ENCODE results near the gene CYRIA. TPM values are rescaled to one million over a fixed set of nuclear protein-coding genes. Genes with fewer than 3 reads are reported as not detected.
A peak's percentile ranks its signal among the peaks of the same experiment; 100 is the strongest.

CYRIA gene
- total RNA-seq, 1 donor from 2014 or later: 4.6 TPM

DNA sequence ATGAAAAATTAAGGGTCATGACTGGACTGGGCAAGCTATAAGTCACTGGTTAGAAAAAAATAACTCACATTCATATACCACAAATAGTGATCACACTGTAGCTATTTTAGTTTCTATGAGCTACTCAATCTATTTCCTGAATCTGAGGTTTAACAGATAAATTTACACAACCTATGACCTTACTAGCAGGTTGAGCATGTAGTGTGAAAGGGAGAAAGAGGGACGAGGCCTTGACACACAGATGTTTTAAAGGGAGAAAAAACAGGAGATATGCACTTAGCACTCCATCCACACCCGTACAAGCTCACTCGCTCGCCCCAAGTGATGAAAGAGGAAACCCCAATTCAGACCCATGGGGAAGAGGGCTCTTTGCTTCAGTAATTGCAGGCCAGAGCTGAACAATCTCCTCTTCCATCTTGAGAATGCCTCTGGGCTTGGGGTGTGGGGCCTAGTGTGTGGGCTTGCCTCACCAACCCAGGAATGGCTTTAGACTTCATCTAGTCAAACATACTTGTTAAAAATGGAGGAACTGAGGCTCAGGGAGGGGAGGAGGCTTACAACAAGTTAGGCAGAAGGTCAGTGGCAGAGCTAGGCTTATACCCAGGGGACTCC, 10.7 kb downstream of the CYRIA start:
- ATAC-seq (no peak), DNase-seq (no peak)
- intact Hi-C loops (cut with micrococcal nuclease): no loop called here

DNA sequence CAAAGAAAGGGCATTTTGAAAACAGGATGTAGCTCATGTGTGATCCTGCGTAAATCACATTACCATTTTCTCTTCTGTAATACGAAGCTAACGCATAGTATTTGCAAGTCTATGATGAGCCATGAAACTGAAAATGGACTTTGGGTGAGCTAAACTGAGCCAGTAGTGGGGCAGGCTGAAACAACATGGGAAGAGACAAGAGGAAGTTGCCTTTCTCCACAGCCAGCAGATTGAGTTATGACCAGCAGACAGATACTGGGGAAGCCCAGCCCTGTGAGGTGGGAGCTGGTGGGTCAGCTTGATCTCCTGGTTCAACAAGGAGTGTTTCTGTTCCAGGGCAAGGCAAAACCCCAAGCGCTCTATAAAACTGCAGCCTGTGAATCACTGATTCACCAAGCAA, 11.8 kb downstream of the CYRIA start:
- intact Hi-C loops (cut with micrococcal nuclease): no loop called here
- DNase-seq (no peak), ATAC-seq (no peak)

DNA sequence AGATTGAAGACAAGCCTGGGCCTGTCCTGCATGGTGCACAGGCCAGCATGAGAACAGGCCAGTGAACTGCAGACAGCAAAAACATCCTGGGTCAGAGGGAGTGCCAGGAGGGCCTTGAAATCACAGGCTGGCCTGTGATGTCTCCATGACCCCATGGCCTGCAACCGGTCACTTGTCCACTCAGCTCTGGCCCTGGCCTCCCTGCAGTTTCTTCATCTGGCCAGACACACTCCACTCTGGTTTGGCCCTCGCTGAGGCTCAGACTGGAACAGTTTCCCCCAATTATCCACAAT, 12.6 kb downstream of the CYRIA start:
- DNase-seq (peak; percentile 55), ATAC-seq (peak; percentile 63)

DNA sequence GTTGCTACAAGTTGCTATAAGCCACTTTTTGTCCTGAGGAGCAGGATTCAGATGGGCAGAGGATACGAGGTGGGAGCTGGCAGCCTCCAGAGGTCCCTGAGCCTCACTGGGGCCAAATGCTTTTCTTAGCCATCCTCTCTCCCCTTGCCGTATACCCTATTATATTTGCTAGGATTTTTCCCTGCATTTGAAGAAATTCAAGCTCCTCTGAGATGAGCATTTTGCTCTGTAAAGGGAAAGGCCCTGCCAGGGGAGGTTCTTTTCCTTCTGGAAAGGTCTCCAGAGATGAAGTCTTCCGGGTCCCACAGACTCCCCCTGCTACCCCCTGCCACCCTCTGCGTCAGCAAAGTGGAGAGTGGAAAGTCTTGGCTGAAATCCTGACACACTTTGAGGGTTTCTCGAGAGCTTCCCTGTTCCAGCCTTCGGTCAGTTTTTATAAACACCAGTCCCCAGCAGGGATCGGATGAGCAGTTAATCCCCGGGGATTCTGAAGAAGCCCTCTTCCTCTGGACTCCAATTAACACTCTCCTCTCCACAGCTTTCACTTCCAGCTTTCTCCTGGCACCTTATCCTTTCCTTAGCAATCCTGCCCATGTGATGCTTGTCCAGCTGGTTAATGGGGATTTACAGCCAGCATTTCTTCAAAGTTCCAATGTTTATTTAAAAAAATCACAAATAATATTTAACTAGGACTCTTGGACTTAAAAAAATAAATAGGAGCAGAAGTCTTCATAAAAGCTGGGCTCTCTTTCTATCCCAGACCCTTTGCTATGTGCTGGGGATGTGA, 13.1 kb downstream of the CYRIA start:
- DNase-seq: no peak
- intact Hi-C loops (cut with micrococcal nuclease): no loop called here
- ATAC-seq: peak; percentile 38

More for the DNA sequence above, 12.6 kb downstream of the CYRIA start:
- intact Hi-C loops (cut with micrococcal nuclease): no loop called here

DNA sequence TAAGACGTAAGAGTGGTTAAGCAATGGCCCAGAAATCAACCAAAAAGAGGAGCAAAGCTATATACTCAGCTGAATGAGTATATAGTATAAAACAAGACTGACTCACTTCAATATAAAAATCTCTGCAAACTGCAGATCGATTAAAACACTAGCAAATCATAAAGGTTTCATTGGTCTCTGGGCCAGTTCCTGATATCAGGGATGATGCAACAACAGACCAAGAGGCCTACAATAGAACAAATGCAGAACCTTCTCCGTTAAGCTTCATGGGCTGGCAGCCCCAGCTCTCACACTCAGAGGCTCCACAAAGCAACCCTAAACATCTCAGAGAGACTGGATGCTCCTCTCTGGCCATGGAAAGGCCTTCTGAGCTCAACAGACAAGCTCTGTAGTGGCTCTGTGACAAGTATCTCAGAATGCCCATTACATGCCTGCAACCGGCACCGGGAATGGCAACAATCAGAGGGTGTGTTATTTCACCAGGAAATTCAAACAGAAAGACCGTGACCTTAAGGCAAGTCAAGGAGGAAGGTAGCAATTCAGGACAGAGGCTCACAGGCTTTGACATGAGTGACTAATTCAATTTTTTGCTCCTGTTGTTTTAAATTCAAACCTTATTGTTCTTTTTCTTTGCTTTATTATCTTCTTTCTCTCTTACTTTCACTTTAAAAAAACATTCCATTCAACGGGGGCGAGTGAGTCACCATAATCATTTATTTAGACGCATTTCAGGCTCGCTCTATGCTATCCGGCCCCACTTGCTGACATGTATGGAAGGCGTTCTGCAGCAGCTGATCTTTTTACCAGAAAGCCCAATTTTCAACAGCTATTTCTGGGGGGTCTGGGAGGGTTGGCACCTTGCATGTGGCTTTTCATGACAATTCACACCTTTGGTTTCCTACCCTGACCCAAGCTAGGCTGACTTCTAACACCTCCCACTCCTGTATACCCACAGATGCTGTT, 15.1 kb downstream of the CYRIA start:
- ATAC-seq (peak; percentile 41), DNase-seq (no peak)
- intact Hi-C loops (cut with micrococcal nuclease): no loop called here

DNA sequence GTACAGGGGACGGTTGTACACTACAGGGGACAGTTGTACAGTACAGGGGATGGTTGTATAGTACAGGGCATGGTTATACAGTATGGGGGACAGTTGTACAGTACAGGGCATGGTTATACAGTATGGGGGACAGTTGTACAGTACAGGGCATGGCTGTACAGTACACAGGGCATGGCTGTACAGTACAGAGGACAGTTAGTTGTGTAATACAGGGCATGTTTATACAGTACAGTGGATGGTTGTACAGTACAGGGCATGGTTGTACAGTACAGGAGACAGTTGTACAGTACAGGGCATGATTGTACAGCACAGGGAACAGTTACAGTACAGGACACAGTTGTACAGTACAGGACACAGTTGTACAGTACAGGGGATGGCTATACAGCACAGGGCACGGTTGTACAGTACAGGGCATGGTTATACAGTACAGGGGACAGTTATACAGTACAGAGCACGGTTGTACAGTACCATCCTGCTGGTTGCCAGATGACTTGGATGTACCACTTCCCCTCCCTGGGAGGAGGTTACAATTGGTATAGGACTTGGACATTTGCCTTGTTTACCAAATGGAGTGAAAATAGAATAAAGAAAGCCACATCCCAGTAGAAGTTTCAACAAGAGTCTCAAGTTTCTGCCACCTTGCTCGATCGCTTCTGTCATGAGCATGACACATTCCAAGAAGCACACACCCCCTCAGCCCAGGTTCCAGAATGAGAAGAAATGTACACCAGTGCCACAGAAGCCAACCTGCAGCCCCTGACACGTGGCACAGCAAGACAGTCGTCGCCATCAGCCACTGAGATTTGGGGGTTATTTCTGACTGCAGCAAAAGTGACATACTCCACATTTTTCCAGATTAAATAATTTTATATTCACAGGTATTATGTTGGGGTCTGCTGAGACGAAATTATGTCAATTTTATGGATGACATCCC, 16.0 kb downstream of the CYRIA start:
- ATAC-seq (no peak), DNase-seq (no peak)
- intact Hi-C loops (cut with micrococcal nuclease): no loop called here

DNA sequence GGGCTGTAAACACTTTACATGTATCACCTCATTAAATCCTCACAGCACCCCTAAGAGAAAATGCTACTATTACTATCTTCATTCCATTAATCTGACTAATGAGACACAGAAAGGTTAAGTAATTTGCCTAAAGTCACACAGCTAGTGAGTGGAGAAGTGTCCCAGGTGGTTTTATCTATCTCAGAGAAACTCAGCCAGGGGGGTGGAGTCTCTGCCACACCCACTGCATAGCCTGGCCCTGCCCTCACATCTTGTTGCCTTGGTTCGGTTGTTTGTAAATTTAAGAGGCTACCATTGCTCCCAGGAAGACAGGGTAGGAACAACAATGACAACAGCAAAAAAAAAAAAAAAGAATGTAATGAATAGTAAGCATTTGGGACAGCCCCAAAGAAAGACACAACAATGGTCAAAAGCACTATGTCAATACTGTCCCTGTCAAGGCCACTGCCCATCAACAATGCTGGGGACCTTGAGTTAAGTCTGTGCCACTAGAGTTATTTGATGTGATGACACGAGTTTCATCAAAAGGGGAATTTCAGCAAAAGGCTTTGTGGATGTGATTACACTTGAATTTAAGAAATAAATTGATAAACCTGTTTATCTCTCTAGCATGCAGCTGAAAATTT, 17.5 kb downstream of the CYRIA start:
- intact Hi-C loops (cut with micrococcal nuclease): no loop called here
- ATAC-seq (no peak), DNase-seq (no peak)

DNA sequence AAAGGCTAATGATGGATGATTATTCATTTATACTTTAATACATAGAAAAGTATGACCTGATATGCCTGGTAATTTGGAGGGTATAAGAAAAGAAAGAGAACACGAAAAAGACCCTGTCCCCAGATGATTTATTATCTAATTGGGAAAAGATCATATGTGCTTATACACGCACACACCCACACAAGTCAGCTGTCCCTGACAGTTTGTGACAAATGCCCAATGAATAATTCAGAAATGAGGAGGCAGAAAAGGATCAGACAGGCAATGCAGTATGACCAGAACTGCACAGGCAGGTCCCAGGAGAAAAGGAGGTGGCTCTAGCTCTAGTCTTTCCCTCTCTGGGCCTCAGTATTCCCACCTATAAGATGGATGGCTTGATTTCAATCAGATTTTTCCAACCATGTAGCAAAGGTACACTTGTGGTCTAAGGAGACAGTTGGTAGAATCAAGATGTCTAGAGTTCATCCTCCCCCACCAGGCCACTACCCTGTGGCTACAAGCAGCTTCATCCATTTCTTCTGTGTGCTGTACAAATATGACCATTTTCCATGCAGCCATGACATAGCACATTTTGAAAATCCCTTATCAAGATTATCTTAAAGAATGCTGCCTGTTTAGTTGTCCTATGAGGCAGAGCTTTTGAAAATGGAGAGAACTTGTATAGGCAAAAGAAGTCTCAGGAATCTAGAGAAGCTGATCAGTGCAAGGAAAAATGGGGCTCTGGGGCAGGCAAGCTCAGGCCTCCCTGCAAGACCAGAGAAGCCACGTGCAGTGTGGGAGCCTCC, 19.7 kb downstream of the CYRIA start:
- DNase-seq: no peak
- intact Hi-C loops (cut with micrococcal nuclease): no loop called here
- ATAC-seq: no peak

DNA sequence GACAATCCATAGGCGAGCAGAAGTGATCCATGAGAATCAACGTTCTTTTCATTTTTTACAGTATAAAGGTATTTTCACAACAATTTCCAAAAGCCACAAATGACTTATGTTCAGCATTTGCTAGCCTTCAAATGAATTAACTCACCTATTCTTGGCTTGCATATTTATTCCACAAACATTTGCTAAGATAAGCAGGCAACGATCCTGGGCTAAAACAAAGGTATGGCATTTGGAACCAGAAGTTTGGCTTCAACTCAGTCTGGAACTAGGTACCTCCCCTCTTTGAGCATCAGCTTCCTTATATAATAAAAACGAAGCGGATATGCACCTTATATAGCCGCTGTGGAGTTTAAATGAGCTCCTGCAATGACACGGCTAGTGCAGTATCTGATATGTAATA, 20.5 kb downstream of the CYRIA start:
- ATAC-seq (no peak), DNase-seq (no peak)
- intact Hi-C loops (cut with micrococcal nuclease): no loop called here

DNA sequence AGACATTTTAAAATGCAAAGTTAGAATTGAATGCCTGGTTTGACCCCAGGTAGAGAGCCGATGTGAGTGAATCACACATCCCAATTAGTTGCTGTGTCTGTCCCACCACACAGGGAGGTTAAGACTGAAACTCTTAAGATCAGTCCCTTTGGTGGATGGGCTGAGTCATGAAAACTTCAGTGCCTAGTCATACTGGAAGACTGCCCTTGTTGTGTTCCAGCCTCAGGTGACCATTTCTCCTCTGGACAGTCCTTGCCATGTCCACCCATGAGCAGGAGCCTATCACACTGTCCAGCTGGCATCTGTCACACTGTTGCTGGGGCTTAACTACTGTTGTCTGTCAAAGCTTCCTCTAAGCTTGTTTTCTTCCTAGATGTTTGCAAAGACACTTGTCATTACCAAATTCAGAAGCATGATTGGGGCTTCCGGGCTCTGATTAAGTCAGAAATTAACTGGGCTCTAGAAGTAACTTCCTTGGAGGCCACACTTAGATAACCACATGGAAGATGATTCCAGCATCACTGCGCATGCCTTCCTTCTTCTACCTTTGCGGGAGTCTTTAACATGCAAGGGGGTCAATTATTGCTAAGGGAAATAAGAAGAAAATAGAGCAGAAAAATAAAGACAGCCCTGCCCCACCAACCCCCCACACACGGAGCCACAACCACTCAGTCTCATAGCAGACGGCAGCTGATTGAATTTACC, 21.3 kb downstream of the CYRIA start:
- intact Hi-C loops (cut with micrococcal nuclease): no loop called here
- DNase-seq (no peak), ATAC-seq (no peak)

DNA sequence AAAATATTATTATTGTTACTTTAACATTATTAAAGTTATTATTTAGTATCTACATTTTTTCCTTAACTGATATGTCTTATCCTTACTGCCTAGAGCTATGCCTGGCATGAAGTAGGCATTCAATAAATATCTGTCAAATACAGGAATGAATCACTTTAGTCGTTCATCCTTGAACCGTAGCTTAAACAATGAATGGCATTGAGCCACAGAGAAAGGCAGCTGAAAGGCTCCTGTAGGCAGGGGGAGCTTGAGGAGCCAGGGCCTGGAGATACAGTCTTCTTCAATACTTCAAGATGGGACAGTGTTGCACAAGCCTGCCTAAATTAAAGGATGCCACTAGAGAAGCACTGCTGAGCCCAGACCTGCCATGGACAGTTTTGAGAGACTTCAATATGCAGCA, 22.5 kb downstream of the CYRIA start:
- intact Hi-C loops (cut with micrococcal nuclease): no loop called here
- DNase-seq: no peak
- ATAC-seq: no peak

DNA sequence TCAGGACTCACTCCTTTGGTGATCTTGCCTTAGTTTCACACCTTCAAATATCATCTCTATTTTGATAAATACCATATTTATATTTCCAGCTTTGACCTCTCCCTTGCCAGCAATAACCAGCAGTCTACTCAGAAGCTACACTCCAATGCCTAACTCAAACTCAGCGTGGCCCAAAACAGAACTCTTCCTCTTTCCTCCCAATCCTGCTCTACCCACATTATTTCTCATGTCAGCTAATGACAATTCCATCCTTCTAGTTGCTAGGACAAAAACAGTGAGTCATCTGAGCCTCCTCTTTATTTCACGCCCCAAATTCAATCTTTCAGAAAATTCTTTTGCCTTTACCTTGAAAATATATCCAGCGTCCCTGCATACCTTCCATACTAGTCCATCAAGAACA, 23.5 kb downstream of the CYRIA start:
- intact Hi-C loops (cut with micrococcal nuclease): no loop called here
- DNase-seq: no peak
- no peak for ATAC-seq

DNA sequence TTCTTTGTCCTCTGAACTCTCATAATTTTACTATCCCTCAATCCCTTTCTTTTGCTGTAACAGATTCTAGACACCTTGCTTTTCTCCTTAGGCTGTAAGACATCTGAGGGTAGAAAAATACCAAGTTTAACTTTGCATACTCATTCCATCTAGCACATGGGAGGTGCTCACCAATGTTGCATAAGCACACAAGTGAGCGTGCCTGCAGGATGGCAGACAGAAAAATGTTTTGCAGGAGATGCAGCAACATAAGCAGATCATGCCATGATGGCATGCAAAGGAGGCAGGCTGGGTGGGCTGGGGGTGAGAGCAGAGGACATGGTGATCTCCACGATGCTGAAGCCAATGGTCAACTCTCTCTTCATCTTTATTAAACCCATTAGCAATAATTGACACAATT, 24.1 kb downstream of the CYRIA start:
- intact Hi-C loops (cut with micrococcal nuclease): no loop called here
- no peak for DNase-seq
- ATAC-seq: no peak

DNA sequence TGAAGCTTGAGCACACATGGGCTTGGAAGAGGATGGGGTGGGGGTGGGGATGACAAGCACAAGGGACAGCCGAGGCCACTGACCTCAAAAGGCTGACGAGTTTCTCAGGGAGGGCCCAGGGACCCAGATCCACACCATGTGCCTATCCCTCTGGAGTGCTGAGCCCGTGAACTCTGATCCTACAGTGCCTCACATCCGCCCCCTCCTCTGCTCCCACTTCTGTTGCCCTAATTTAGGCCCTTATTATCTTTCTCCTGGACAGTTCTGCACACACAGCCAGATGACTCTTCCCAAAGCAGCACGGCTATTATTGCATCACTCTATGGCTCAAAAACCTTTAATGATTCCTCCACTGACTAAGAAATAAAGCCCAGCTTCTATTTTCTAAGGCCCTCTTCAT, 24.8 kb downstream of the CYRIA start:
- DNase-seq (peak; percentile 60), ATAC-seq (peak; percentile 92)
- intact Hi-C loops (cut with micrococcal nuclease): no loop called here

DNA sequence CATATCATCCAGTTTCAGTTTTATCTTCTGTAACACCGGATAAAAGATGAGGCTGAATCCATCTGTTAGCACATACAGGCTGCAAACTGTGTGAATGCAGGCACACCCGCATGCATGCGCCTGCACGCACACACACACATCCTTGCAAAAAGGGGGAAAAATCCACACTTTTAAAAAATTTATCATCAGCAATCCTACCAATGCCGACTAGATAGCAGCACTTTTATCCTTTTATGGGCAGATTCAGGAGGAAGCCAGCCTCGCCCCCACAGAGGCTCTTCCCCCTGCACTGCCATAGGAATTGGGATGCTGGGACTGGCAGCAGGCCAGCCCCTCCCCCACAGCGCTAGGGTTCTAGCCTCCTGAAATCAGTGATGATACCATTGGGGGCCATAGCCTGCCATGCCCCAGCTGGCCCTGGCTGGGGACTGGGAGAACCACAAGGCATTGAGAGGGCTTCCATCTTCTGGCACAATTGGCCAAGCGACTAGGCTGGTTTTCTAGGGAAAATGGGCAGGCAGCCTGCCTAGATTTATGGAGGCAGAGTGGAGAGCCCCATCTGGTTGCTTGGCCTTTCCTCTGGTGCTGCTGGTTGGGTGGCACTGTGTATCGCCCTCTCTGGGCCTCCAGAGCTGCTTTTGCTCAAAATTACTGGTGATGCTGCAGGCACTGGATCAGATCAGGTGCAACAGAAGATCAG, 25.5 kb downstream of the CYRIA start:
- ATAC-seq (no peak), DNase-seq (no peak)
- intact Hi-C loops (cut with micrococcal nuclease): no loop called here

DNA sequence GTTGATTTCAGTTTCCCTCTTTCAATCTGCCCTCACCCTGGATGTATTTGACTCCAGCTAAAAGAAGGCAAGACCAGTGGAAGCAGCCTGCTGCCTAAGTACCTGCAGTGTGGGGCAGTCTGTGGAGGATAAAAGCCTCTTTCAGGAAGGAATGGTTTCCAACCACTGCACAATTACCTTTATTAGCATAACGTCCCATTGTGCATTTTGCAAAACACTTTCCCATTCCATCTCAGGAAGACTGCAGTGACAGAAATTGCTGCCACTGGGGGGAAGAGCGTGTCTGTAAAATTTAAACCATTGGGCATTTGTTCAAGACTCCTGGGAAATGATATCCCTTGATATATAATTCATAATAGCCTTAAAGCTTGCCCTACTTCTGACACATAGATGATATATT, 26.2 kb downstream of the CYRIA start:
- intact Hi-C loops (cut with micrococcal nuclease): no loop called here

DNA sequence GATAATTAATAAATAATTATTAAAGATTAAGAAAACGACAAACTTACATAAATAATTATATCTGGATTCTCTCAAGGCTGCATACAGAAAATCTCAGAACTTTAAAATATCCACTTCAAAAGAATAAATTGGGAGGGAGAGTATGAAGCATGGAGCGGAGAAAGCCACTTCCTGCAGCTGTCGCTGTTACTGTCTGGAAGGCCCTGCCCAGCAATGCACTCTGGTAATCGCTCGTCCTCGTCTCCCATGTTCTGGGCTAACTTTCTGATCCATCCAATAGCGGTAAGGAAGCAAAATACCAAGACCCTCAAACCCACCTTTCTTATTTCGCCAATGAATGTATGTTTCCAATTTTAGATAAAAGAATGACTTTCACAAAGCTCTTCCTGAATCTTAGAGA, 26.7 kb downstream of the CYRIA start:
- DNase-seq (no peak), ATAC-seq (peak; percentile 35)
- intact Hi-C loops (cut with micrococcal nuclease): no loop called here

More for the DNA sequence above, 26.2 kb downstream of the CYRIA start:
- ATAC-seq (no peak), DNase-seq (no peak)
